ENCODE measurements around the gene PREX1. TPM values are rescaled to one million over a fixed set of nuclear protein-coding genes. Genes with fewer than 3 reads are reported as not detected.

PREX1 gene
- total RNA-seq, 1 donor, result 57.4 TPM

GRCh38 chr20:48716541-48716940 is 111.3 kb downstream of the PREX1 start:
- H3K4me3 ChIP-seq (ENCODE audit: low read depth, low read length), result no peak overlapping the region
- no peak for DNase-seq (ENCODE audit: low read depth)
- no peak for TF ChIP-seq CTCF (IDR thresholded peaks at IDR 0.05; ENCODE audit: insufficient read depth, low read depth, low read length)

DNA sequence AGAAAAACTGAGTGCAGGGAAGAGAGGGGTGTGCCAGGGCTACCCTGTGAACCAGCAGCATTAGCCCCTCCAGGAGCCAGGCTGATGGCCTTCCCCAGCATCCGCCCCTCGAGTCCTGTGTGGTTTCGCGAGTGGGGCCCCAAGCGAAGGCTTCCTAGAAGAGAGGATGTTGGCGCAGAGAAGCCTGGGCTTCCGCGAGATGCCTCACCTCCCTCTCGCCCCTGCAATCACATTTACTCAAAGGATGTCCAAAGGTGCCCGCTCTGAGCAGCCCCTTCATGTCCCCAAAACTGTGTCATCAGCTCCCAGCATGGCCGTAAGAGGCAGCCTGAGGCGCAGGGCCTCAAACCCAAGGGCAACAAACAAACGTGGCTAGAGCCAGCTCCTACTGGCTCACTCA is 111.7 kb downstream of the PREX1 start:
- no peak for DNase-seq (ENCODE audit: low read depth)
- H3K4me3 ChIP-seq (ENCODE audit: low read depth, low read length), result no peak overlapping the region
- TF ChIP-seq CTCF (IDR thresholded peaks at IDR 0.05; ENCODE audit: insufficient read depth, low read depth, low read length), result no peak

DNA sequence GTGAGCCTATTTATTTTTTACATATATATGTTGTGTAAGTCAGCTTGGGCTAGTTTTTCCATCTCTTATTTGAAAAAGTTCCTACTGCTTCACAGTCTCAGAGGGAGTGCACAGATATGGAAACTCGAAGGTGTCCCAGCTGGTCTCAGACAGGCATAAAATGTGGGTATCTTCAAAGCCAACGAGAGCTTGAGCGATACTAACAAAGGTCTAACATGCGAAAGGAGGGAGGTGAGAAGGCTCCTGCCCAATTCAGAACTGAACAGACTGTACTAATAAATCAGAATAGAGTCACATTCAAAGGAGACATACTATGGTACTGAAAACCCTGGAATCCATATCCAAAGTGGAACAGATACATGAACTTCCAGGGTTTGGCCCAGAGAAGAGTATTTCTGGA is 113.0 kb downstream of the PREX1 start:
- no peak for TF ChIP-seq CTCF (IDR thresholded peaks at IDR 0.05; ENCODE audit: insufficient read depth, low read depth, low read length)
- H3K4me3 ChIP-seq (ENCODE audit: low read depth, low read length), result no peak overlapping the region
- DNase-seq (ENCODE audit: low read depth), result no peak

DNA sequence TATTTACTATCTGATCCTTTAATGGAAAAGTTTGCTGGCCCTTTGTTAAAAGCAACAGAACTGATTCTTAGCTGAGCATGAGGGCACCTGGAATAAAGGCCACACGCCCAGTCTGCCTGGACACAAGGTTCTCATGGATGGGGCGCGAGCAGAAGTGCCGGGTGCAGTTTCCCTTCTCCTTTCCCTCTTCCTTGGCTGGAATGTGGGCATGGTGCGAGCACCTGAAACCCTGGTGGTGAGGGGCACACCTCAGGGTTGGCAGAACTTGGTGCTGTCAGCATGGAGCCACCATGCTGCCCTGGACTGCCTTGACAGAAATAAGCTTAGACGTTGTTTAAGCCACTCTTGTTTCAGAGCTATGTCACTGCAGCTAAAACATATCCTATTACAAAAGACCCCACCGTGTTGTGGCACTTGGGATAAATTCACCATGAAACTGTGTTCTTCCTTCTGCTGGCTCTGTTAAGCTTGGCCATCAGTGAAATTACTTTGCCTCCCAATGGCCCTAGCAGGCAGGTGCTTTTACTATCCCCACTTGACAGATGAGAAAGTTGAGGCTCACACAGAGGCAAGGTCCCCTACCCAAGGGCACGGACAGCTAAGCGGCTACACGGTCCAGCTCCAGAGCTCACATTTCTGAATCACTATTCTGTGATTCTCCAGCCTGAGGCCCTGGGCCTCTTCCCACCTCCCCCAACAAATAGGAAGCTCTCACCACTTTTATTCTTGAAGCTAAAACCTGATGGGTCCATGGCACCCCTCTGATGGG is 115.9 kb downstream of the PREX1 start:
- no peak overlapping the region for H3K4me3 ChIP-seq (ENCODE audit: low read depth, low read length)
- no peak for DNase-seq (ENCODE audit: low read depth)

DNA sequence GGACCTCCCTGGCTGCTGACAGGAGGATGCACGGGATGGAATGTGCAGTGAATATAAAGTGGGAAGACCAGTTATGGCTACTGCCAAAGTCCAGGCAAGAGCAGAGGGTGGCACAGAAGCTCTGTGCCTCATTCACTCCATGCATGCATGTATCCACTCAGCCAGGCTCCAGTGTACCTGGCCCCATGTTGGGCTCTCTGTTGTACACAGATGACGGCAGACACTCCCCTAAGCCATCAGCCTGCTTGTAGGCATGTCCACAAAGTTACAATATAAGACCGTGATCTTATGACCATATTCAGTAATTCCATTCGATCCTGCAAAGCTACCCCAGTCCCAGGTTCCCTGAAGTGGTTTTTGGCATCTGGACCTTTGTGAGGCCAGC is 116.8 kb downstream of the PREX1 start:
- no peak for DNase-seq (ENCODE audit: low read depth)
- TF ChIP-seq CTCF (IDR thresholded peaks at IDR 0.05; ENCODE audit: insufficient read depth, low read depth, low read length), result no peak

More for the DNA sequence above, 115.9 kb downstream of the PREX1 start:
- TF ChIP-seq CTCF (IDR thresholded peaks at IDR 0.05; ENCODE audit: insufficient read depth, low read depth, low read length), result no peak

GRCh38 chr20:48710341-48711043 is 117.3 kb downstream of the PREX1 start:
- no peak for DNase-seq (ENCODE audit: low read depth)
- no peak overlapping the region for H3K4me3 ChIP-seq (ENCODE audit: low read depth, low read length)
- TF ChIP-seq CTCF (IDR thresholded peaks at IDR 0.05; ENCODE audit: insufficient read depth, low read depth, low read length), result no peak

More for the DNA sequence above, 116.8 kb downstream of the PREX1 start:
- no peak overlapping the region for H3K4me3 ChIP-seq (ENCODE audit: low read depth, low read length)
